CD14-positive monocyte (primary cell): ENCODE results near the gene CARS2. TPM values are rescaled to one million over a fixed set of nuclear protein-coding genes. Genes with fewer than 3 reads are reported as not detected.

ENCODE experiments used
- DNase-seq, 3 donors: peaks; one replicate each; pipeline ENCODE4 v3.0.0-alpha.2; 2011 to 2022
- H2AFZ ChIP-seq: 2 replicates; pipeline ENCODE4 v1.6.0; 2012; ENCODE audit warnings: mild to moderate bottlenecking, low read depth, low read length, inconsistent platforms; ENCODE audit not compliant: insufficient read depth, poor library complexity, severe bottlenecking
- H3K27ac ChIP-seq, 2 donors: 1 replicate in 1 of 2; 2 replicates in 1 of 2; pipeline ENCODE4 v1.5.1; 2012 to 2013; ENCODE audit warnings: low read length in 2 of 2, control low read depth in 1 of 2, inconsistent platforms in 1 of 2, low read depth in 1 of 2, mild to moderate bottlenecking in 1 of 2
- H3K27me3 ChIP-seq, 2 donors: one replicate each; pipeline versions ENCODE4 v1.6.0 to v1.6.1; 2011 to 2013; ENCODE audit warnings: low read length in 2 of 2; ENCODE audit not compliant: control insufficient read depth in 2 of 2, insufficient read depth in 2 of 2
- H3K36me3 ChIP-seq, 2 donors: replicated peaks in 1 of 2; 1 replicate in 1 of 2; 2 replicates in 1 of 2; pipeline versions ENCODE4 v1.5.1 to v1.6.1; 2012 to 2013; ENCODE audit warnings: low read length in 2 of 2, control low read depth in 1 of 2, inconsistent platforms in 1 of 2, mild to moderate bottlenecking in 1 of 2; ENCODE audit not compliant: insufficient read depth in 2 of 2, control insufficient read depth in 1 of 2
- H3K4me1 ChIP-seq, 2 donors: 1 replicate in 1 of 2; 2 replicates in 1 of 2; pipeline versions ENCODE4 v1.5.1 to v1.6.1; 2012 to 2013; ENCODE audit warnings: low read length in 2 of 2, control low read depth in 1 of 2, inconsistent platforms in 1 of 2, mild to moderate bottlenecking in 1 of 2, moderate library complexity in 1 of 2; ENCODE audit not compliant: insufficient read depth in 2 of 2, control insufficient read depth in 1 of 2
- H3K4me2 ChIP-seq: replicated peaks from 2 replicates; pipeline ENCODE3; 2012; ENCODE audit warnings: low read length, moderate library complexity, mild to moderate bottlenecking; ENCODE audit not compliant: poor library complexity, severe bottlenecking; ENCODE audit errors: extremely low read depth
- H3K4me3 ChIP-seq, 3 experiments: fragments of 200-600 bp in 1 of 3; sonication (generic) in 1 of 3; replicated peaks in 1 of 3; 1 replicate in 2 of 3; 2 replicates in 1 of 3; pipeline ENCODE4 v1.5.1; 2011 to 2013; ENCODE audit warnings: low read length in 3 of 3, mild to moderate bottlenecking in 3 of 3, control low read depth in 2 of 3, low read depth in 2 of 3, inconsistent platforms in 1 of 3, moderate library complexity in 1 of 3
- H3K79me2 ChIP-seq: 2 replicates; pipeline ENCODE4 v1.6.0; 2012; ENCODE audit warnings: mild to moderate bottlenecking, control low read depth, inconsistent platforms, low read length, moderate library complexity; ENCODE audit not compliant: insufficient read depth
- H3K9ac ChIP-seq: 2 replicates; pipeline ENCODE4 v1.6.0; 2017; ENCODE audit warnings: low read length, mild to moderate bottlenecking; ENCODE audit not compliant: insufficient read depth, poor library complexity, severe bottlenecking
- H3K9me3 ChIP-seq, 2 donors: replicated peaks in 1 of 2; 1 replicate in 1 of 2; 2 replicates in 1 of 2; pipeline versions ENCODE4 v1.5.1 to v1.6.1; 2012 to 2013; ENCODE audit warnings: low read length in 2 of 2, control low read depth in 1 of 2; ENCODE audit not compliant: control insufficient read depth in 1 of 2, insufficient read depth in 1 of 2
- H4K20me1 ChIP-seq: 2 replicates; pipeline ENCODE4 v1.6.0; 2012; ENCODE audit warnings: mild to moderate bottlenecking, low read length, control low read depth, moderate library complexity; ENCODE audit not compliant: insufficient read depth
- H3K27ac Mint-ChIP-seq, 7 donors: one replicate each; pipeline ENCODE4 v1.8.0; 2020; ENCODE audit warnings: mild to moderate bottlenecking in 7 of 7, mixed read lengths in 7 of 7, moderate library complexity in 6 of 7, inconsistent platforms in 2 of 7
- H3K27me3 Mint-ChIP-seq, 3 donors: one replicate each; pipeline ENCODE4 v1.8.0; 2021 to 2022; ENCODE audit warnings: low read depth in 3 of 3, mild to moderate bottlenecking in 3 of 3, mixed read lengths in 3 of 3, moderate library complexity in 3 of 3, inconsistent platforms in 1 of 3
- H3K36me3 Mint-ChIP-seq, 2 donors: one replicate each; pipeline ENCODE4 v1.8.0; 2020; ENCODE audit warnings: mixed read lengths in 2 of 2, inconsistent platforms in 1 of 2, mild to moderate bottlenecking in 1 of 2
- H3K4me1 Mint-ChIP-seq: one replicate; pipeline ENCODE4 v1.8.0; 2020; ENCODE audit warnings: mild to moderate bottlenecking, mixed read lengths
- H3K4me3 Mint-ChIP-seq, 2 donors: one replicate each; pipeline ENCODE4 v1.8.0; 2020; ENCODE audit warnings: mild to moderate bottlenecking in 2 of 2, mixed read lengths in 2 of 2, moderate library complexity in 1 of 2
- H3K9me3 Mint-ChIP-seq, 7 donors: one replicate each; pipeline ENCODE4 v1.8.0; 2020 to 2022; ENCODE audit warnings: mixed read lengths in 7 of 7, mild to moderate bottlenecking in 6 of 7, moderate library complexity in 6 of 7, inconsistent platforms in 2 of 7
- WGBS: methylation state at CpG from one replicate; pipeline ENCODE4 v1.1.5; 2013; ENCODE audit warnings: missing lambda C conversion rate; ENCODE audit not compliant: insufficient coverage; 5-methylcytosine and 5-hydroxymethylcytosine counted together
- intact Hi-C, 2 donors: fragments of 100-400 bp; cut with micrococcal nuclease; formaldehyde crosslinking; loops; one replicate each; pipeline versions ENCODE4 v1.15.0 to v1.15.1; 2023
- polyA plus RNA-seq, 3 donors: library from polyadenylated mRNA; depleted of rRNA in 1 of 3; unstranded in 2 of 3; stranded (reverse) in 1 of 3; fragments of 300-500 nt in 2 of 3; fragments of >200 nt in 1 of 3; fragmentation: Illumina TruSeq in 2 of 3; gene quantifications; 1 replicate in 2 of 3; 2 replicates in 1 of 3; pipeline ENCODE4 v1.2.3, GENCODE V29; 2012 to 2021
- TF ChIP-seq, protein P1 (sequence below): fragments of 200-600 bp; IDR thresholded peaks from one replicate; pipeline ENCODE4 v1.8.0; 2022; ENCODE audit warnings: antibody characterized with exemption, mild to moderate bottlenecking

Gene CARS2
- polyA plus RNA-seq, 3 donors: 130 to 305 (median 227) TPM

DNA sequence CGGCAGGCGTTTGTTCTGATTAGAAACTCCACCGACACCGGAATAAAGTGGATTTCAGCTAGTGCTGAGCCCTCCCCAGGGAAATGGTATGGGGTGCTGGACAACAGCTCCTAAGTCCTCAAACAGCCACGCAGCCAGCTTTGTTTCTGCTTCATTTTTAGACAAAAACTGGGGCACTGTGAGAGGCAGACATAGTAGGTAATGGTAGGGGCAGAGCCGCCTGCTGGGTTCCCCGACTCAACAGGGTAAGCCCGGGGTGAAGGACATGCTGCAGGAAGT lies 39.7 kb downstream of the CARS2 start:
- Mint-ChIP-seq H3K9me3 (no peaks in the 10 kb centered on the region), H3K4me1 (peaks cover 67% of the 10 kb centered on the region), H3K27me3 (peaks cover 0 to 4% (median 0%) of the 10 kb centered on the region in 3 donors), H3K27ac (peak overlapping the region; percentile 96 to 99 (median 98)), H3K4me3 (peak overlapping the region; percentile 76 to 85), H3K36me3 (peaks cover 48 to 72% of the 10 kb centered on the region in 2 donors)
- 20% methylated on average over 5 of the region's 8 CpGs for WGBS
- Histone ChIP-seq H2AFZ (peak overlapping the region; percentile 46), H3K4me3 (peak overlapping the region in 2 of 3 experiments; percentile 15 to 66), H3K9ac (peak overlapping the region; percentile 48), H3K4me1 (peaks cover 69% of the 10 kb centered on the region in 2 donors), H3K79me2 (peaks cover 59% of the 10 kb centered on the region), H4K20me1 (no peaks in the 10 kb centered on the region), H3K27me3 (no peaks in the 10 kb centered on the region), H3K9me3 (no peaks in the 10 kb centered on the region), H3K4me2 (peak overlapping the region; percentile 72), H3K36me3 (peaks cover 28 to 31% of the 10 kb centered on the region in 2 donors), H3K27ac (peak overlapping the region; percentile 91 to 98)
- TF ChIP-seq, protein P1, sequence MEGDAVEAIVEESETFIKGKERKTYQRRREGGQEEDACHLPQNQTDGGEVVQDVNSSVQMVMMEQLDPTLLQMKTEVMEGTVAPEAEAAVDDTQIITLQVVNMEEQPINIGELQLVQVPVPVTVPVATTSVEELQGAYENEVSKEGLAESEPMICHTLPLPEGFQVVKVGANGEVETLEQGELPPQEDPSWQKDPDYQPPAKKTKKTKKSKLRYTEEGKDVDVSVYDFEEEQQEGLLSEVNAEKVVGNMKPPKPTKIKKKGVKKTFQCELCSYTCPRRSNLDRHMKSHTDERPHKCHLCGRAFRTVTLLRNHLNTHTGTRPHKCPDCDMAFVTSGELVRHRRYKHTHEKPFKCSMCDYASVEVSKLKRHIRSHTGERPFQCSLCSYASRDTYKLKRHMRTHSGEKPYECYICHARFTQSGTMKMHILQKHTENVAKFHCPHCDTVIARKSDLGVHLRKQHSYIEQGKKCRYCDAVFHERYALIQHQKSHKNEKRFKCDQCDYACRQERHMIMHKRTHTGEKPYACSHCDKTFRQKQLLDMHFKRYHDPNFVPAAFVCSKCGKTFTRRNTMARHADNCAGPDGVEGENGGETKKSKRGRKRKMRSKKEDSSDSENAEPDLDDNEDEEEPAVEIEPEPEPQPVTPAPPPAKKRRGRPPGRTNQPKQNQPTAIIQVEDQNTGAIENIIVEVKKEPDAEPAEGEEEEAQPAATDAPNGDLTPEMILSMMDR: no peak
- DNase-seq: peak in 1 of 3 donors; percentile 28
- intact Hi-C loops: loop anchor here in 1 of 2 donors (10.0 kb wide), 1 partner anchor 249 kb away; the partner anchor contains the start of gene ANKRD10

DNA sequence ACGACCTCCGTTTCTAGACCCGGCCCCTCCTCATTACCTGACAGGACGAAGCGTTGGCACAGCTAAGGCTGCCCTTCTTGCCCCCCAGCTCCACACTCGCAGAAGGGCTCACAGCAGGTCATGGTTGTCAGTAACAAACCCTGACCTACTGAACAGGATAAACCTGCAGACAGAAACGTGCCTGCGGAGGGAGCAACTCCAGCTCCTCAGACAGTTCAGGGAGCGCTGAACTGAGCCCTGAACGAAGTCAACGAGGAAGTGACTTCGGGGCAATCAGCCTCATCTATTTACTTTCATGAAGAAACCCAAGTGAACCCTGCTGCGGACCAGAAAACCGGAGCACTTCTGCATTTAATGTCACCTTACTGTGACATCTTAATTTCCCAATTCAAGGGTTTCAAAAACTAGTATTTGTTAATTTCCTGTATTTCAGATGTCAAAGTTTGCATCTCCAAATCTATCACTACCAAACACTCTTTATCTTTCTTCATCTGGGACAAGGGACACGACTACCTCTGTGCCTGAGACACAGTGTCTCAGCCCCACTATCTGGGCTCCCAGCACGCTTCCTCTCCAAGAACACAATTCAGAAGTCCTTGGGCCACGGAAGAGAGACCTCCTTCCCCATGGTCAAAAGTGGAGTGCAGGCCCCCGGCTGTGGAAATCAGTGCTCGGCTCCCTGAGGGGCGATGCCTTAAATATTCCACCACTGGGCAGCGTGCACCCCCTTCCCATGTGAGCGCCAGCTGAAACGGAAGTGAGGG lies 40.2 kb downstream of the CARS2 start:
- DNase-seq: peak; percentile 83 to 89 (median 85)
- H2AFZ ChIP-seq: peak overlapping the region; percentile 46
- peaks cover 70 to 72% of the 10 kb centered on the region in 2 donors for H3K4me1 ChIP-seq
- H3K4me2 ChIP-seq: peak overlapping the region; percentile 72
- H3K27me3 Mint-ChIP-seq: peaks cover 0 to 4% (median 0%) of the 10 kb centered on the region in 3 donors
- H3K9ac ChIP-seq: peak overlapping the region; percentile 48
- H3K79me2 ChIP-seq: peaks cover 64% of the 10 kb centered on the region
- H3K27ac Mint-ChIP-seq: peak overlapping the region; percentile 97 to 99 (median 98)
- peaks cover 44 to 71% of the 10 kb centered on the region in 2 donors for H3K36me3 Mint-ChIP-seq
- TF ChIP-seq, protein P1: no peak
- 39% methylated on average over 15 of the region's 23 CpGs for WGBS
- H4K20me1 ChIP-seq: no peaks in the 10 kb centered on the region
- H3K9me3 Mint-ChIP-seq: no peaks in the 10 kb centered on the region
- intact Hi-C loops: loop anchor here in 1 of 2 donors (10.0 kb wide), 1 partner anchor 249 kb away; the partner anchor contains the start of gene ANKRD10
- H3K9me3 ChIP-seq: no peaks in the 10 kb centered on the region
- H3K27ac ChIP-seq: peak overlapping the region; percentile 91 to 98
- peaks cover 69% of the 10 kb centered on the region for H3K4me1 Mint-ChIP-seq
- H3K27me3 ChIP-seq: no peaks in the 10 kb centered on the region
- H3K36me3 ChIP-seq: peaks cover 28 to 31% of the 10 kb centered on the region in 2 donors
- peak overlapping the region; percentile 76 to 90 for H3K4me3 Mint-ChIP-seq
- H3K4me3 ChIP-seq: peak overlapping the region; percentile 19 to 66 (median 26)
